ENCODE data around the gene CDH13. TPM values are rescaled to one million over a fixed set of nuclear protein-coding genes. Genes with fewer than 3 reads are reported as not detected.
A peak's percentile ranks its signal among the peaks of the same experiment; 100 is the strongest.

The CDH13 gene
- total and polyA plus RNA-seq, 7 donors = 6.1 to 30.7 (median 22.8) TPM

GRCh38 chr16:83200005-83200779 is 573.4 kb downstream of the CDH13 start:
- H3K27me3 ChIP-seq (ENCODE audit: insufficient read depth in 3 of 3, low read length in 2 of 3) = no peaks in the 10 kb centered on the region
- intact Hi-C loops (cut with DNase I) = no loop called here
- DNase-seq (peak in 1 of 2 donors; percentile 56), ATAC-seq (peak in 2 of 4 donors; percentile 57 to 63)
- H3K36me3 ChIP-seq (ENCODE audit: insufficient read depth in 1 of 2, low read depth in 1 of 2) = no peaks in the 10 kb centered on the region
- H3K4me3 ChIP-seq = no peak overlapping the region
- peak; percentile 25 for TF ChIP-seq CTCF (IDR thresholded peaks at IDR 0.05)
- no peaks in the 10 kb centered on the region for H3K4me1 ChIP-seq
- no peak overlapping the region for H3K27ac ChIP-seq
- 71 to 79% (median 73%) methylated on average over 13 of the region's 13 CpGs for WGBS, 3 donors
- H3K9me3 ChIP-seq = no peaks in the 10 kb centered on the region

DNA sequence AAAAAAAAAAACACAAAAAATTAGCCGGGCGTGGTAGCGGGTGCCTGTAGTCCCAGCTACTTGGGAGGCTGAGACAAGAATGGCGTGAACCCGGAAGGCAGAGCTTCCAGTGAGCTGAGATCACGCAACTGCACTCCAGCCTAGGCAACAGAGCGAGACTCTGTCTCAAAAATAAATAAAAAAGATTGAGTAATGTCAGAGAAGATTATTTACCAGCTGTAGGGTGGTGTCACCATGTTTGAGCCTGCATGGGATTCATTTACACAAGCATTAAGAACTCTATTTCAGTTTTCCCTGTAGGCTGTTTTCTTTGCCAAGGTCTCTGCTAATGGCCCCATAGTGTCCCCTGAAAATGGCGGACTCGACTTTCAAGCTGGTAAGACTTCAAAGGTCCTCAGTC is 575.0 kb downstream of the CDH13 start:
- DNase-seq (no peak), ATAC-seq (no peak)
- TF ChIP-seq CTCF (IDR thresholded peaks at IDR 0.05) = no peak
- Histone ChIP-seq H3K4me3 (no peak overlapping the region), H3K27me3 (ENCODE audit: insufficient read depth in 3 of 3, low read length in 2 of 3) (no peaks in the 10 kb centered on the region), H3K36me3 (ENCODE audit: insufficient read depth in 1 of 2, low read depth in 1 of 2) (no peaks in the 10 kb centered on the region), H3K9me3 (no peaks in the 10 kb centered on the region), H3K27ac (no peak overlapping the region), H3K4me1 (no peaks in the 10 kb centered on the region)
- intact Hi-C loops (cut with DNase I) = no loop called here
- WGBS, 3 donors = 97 to 98% (median 97%) methylated on average over 9 of the region's 9 CpGs

DNA sequence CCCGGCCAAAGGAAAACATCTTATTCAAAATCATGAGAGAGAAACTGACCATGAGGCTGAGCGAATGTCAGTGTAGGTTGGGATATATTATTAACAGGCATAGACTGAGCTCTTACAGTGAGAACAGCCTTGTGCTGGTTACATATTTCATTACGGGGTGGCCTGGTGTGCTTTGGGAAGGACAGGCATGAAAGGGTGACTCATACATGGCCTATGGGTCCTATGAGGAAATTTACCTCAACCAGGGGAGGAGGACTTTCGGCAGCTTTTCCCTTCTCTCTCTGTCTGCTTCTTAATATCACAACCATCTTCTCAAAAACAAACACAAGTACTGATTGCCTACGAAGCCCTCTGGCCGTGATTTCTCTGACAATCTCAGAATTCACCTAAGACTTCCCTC is 579.1 kb downstream of the CDH13 start:
- no peak for TF ChIP-seq CTCF (IDR thresholded peaks at IDR 0.05)
- intact Hi-C loops (cut with DNase I) = no loop called here

DNA sequence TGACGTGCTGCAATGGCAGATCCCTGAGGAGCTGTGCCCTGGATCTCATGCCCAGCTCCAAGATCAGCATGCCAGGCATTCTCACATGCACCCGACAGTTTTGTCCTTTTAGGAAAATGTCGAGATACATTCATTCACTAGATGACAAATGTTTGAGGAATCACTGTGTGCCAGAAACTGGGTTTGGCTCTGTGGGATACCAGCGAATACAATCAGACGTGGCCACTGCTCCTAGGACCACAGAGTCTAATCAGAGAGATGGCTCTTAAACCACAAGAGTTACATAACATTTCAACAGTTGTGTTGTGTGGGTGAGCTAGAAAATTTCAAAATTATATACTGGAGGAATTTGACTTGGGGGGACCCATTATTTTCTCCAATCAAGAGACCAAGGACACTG is 579.7 kb downstream of the CDH13 start:
- Histone ChIP-seq H3K4me3 (no peak overlapping the region), H3K27ac (no peak overlapping the region), H3K9me3 (no peaks in the 10 kb centered on the region), H3K36me3 (ENCODE audit: insufficient read depth in 1 of 2, low read depth in 1 of 2) (no peaks in the 10 kb centered on the region), H3K4me1 (no peaks in the 10 kb centered on the region), H3K27me3 (ENCODE audit: insufficient read depth in 3 of 3, low read length in 2 of 3) (no peaks in the 10 kb centered on the region)
- intact Hi-C loops (cut with DNase I) = no loop called here
- no peak for DNase-seq
- no peak for TF ChIP-seq CTCF (IDR thresholded peaks at IDR 0.05)
- ATAC-seq = no peak
- WGBS, 3 donors = 84 to 91% (median 84%) methylated on average over 5 of the region's 5 CpGs

More for the DNA sequence above, 579.1 kb downstream of the CDH13 start:
- H3K27me3 ChIP-seq (ENCODE audit: insufficient read depth in 3 of 3, low read length in 2 of 3) = no peaks in the 10 kb centered on the region
- no peaks in the 10 kb centered on the region for H3K9me3 ChIP-seq
- no peak overlapping the region for H3K4me3 ChIP-seq
- H3K4me1 ChIP-seq = no peaks in the 10 kb centered on the region
- 75 to 87% (median 79%) methylated on average over 6 of the region's 6 CpGs for WGBS, 3 donors
- ATAC-seq (no peak), DNase-seq (no peak)
- no peaks in the 10 kb centered on the region for H3K36me3 ChIP-seq (ENCODE audit: insufficient read depth in 1 of 2, low read depth in 1 of 2)
- no peak overlapping the region for H3K27ac ChIP-seq

DNA sequence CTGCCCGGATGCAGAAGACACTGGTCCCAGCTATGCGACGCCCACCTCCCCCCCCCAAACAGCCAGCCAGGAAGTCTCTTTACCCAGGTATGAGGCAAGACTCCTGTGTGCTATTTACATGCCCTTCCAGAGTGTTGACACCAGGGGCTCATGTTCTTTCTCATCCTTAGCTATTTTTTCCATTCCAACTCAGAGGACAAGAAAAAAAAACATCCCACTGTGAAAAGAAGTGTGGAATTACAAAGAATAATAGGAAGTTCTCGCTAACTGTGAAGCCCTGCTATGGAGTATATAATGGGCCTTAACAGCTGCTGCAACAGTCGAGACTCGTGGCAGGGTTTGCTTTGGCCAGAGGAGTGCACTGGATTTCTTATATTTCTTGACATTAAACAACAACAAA is 584.9 kb downstream of the CDH13 start:
- DNase-seq (no peak), ATAC-seq (no peak)
- intact Hi-C loops (cut with DNase I) = no loop called here
- Histone ChIP-seq H3K9me3 (no peaks in the 10 kb centered on the region), H3K4me3 (no peak overlapping the region), H3K36me3 (ENCODE audit: insufficient read depth in 1 of 2, low read depth in 1 of 2) (no peaks in the 10 kb centered on the region), H3K4me1 (no peaks in the 10 kb centered on the region), H3K27ac (no peak overlapping the region), H3K27me3 (ENCODE audit: insufficient read depth in 3 of 3, low read length in 2 of 3) (no peaks in the 10 kb centered on the region)
- no peak for TF ChIP-seq CTCF (IDR thresholded peaks at IDR 0.05)
- 66 to 77% (median 67%) methylated on average over 6 of the region's 6 CpGs for WGBS, 3 donors

Measured in psoas muscle (tissue), 8 donors.